SU-DHL-6 (cell line): ENCODE results near the gene NSMCE1.

ENCODE experiments used
- CTCF ChIP-seq: fragments of 200-600 bp; sonication (generic); IDR thresholded peaks from one replicate; pipeline ENCODE4 v1.5.1; 2017; ENCODE audit warnings: antibody characterized with exemption, mild to moderate bottlenecking, low read length, moderate library complexity; ENCODE audit not compliant: insufficient read depth, poor library complexity, severe bottlenecking
- EZH2phosphoT487 ChIP-seq: fragments of 200-600 bp; sonication (generic), shearing (Covaris generic); conservative IDR thresholded peaks from 2 replicates; pipeline ENCODE4 v1.6.1; 2018; ENCODE audit warnings: mild to moderate bottlenecking, antibody characterized with exemption, low read length, moderate library complexity, mixed read lengths

GRCh38 chr16:27273670-27274423 lies 5.3 kb upstream of the NSMCE1 start:
- TF ChIP-seq CTCF (no peak), EZH2phosphoT487 (no peak)
